ENCODE results near the gene CYP1B1. TPM values are rescaled to one million over a fixed set of nuclear protein-coding genes. Genes with fewer than 3 reads are reported as not detected.

The CYP1B1 gene
- total RNA-seq, 6 experiments from 2014 or later: 3.8 to 7.1 (median 6.4) TPM

- intact Hi-C loops (cut with DNase I): no loop called here
- no peak overlapping the region for H3K4me3 ChIP-seq
- DNase-seq: no peak
- no peak for ATAC-seq
- H3K9me3 ChIP-seq: no peaks in the 10 kb centered on the region
- H3K36me3 ChIP-seq: no peaks in the 10 kb centered on the region
- no peaks in the 10 kb centered on the region for H3K27me3 ChIP-seq
- no peak overlapping the region for H3K27ac ChIP-seq
- no peak for TF ChIP-seq POLR2A (IDR thresholded peaks at IDR 0.05)
- no peak for TF ChIP-seq CTCF (IDR thresholded peaks at IDR 0.05)
- 87% methylated on average over 2 of the region's 2 CpGs for WGBS (ENCODE audit: insufficient coverage, low coverage, low lambda C conversion rate, missing lambda C conversion rate)
- no peaks in the 10 kb centered on the region for H3K4me1 ChIP-seq
Observed at GRCh38 chr2:38032946-38033345, 43.0 kb downstream of the CYP1B1 start.

- ATAC-seq: no peak
Observed at GRCh38 chr2:38030635-38031355, 45.2 kb downstream of the CYP1B1 start.

GRCh38 chr2:38029512-38029911 is 46.4 kb downstream of the CYP1B1 start:
- no peak overlapping the region for H3K4me3 ChIP-seq
- TF ChIP-seq CTCF (IDR thresholded peaks at IDR 0.05) (no peak), POLR2A (IDR thresholded peaks at IDR 0.05) (no peak)
- ATAC-seq: no peak
- 69% methylated on average over 4 of the region's 5 CpGs for WGBS (ENCODE audit: insufficient coverage, low coverage, low lambda C conversion rate, missing lambda C conversion rate)
- intact Hi-C loops (cut with DNase I): no loop called here
- no peaks in the 10 kb centered on the region for H3K4me1 ChIP-seq
- H3K36me3 ChIP-seq: no peaks in the 10 kb centered on the region
- H3K27me3 ChIP-seq: no peaks in the 10 kb centered on the region
- no peaks in the 10 kb centered on the region for H3K9me3 ChIP-seq
- DNase-seq: no peak
- H3K27ac ChIP-seq: no peak overlapping the region

More at GRCh38 chr2:38030635-38031355, 45.2 kb downstream of the CYP1B1 start:
- H3K36me3 ChIP-seq: no peaks in the 10 kb centered on the region
- H3K4me1 ChIP-seq: no peaks in the 10 kb centered on the region
- H3K4me3 ChIP-seq: no peak overlapping the region
- 50% methylated on average over 1 of the region's 1 CpG for WGBS (ENCODE audit: insufficient coverage, low coverage, low lambda C conversion rate, missing lambda C conversion rate)
- no peaks in the 10 kb centered on the region for H3K27me3 ChIP-seq
- no peak for DNase-seq
- intact Hi-C loops (cut with DNase I): no loop called here
- H3K9me3 ChIP-seq: no peaks in the 10 kb centered on the region
- no peak overlapping the region for H3K27ac ChIP-seq
- TF ChIP-seq POLR2A (IDR thresholded peaks at IDR 0.05) (no peak), CTCF (IDR thresholded peaks at IDR 0.05) (no peak)

GRCh38 chr2:38028829-38029228 is 47.1 kb downstream of the CYP1B1 start:
- Histone ChIP-seq H3K9me3 (no peaks in the 10 kb centered on the region), H3K4me1 (no peaks in the 10 kb centered on the region), H3K27me3 (no peaks in the 10 kb centered on the region), H3K36me3 (no peaks in the 10 kb centered on the region), H3K27ac (no peak overlapping the region), H3K4me3 (no peak overlapping the region)
- TF ChIP-seq CTCF (IDR thresholded peaks at IDR 0.05) (no peak), POLR2A (IDR thresholded peaks at IDR 0.05) (no peak)
- intact Hi-C loops (cut with DNase I): no loop called here
- no peak for DNase-seq
- 100% methylated on average over 2 of the region's 4 CpGs for WGBS (ENCODE audit: insufficient coverage, low coverage, low lambda C conversion rate, missing lambda C conversion rate)
- ATAC-seq: no peak
